HepG2 (cell line): Measurements from ENCODE around the gene DDX20. TPM values are rescaled to one million over a fixed set of nuclear protein-coding genes. Genes with fewer than 3 reads are reported as not detected.

Experiments
- AGO2 ChIP-seq: fragments of 200-400 bp; formaldehyde crosslinking; optimal IDR thresholded peaks from 2 replicates; pipeline ENCODE3; 2017; ENCODE audit warnings: mild to moderate bottlenecking, low read depth, low read length, moderate library complexity
- CAMTA2 ChIP-seq: sonication (generic); formaldehyde crosslinking; IDR thresholded peaks from 2 replicates; pipeline ENCODE4 v1.4.0; 2020; ENCODE audit warnings: mild to moderate bottlenecking, missing genetic modification reagents, borderline replicate concordance
- GABPA ChIP-seq, 2 experiments: IDR thresholded peaks; 2 replicates each; pipeline ENCODE4 v1.6.1; 2011 to 2016; ENCODE audit warnings: low read depth in 2 of 2, low read length in 1 of 2, missing biosample characterization in 1 of 2, missing genetic modification characterization in 1 of 2
- GMEB1 ChIP-seq: sonication (generic); formaldehyde crosslinking; IDR thresholded peaks from 2 replicates; pipeline ENCODE4 v1.5.1; 2020; ENCODE audit warnings: missing genetic modification reagents, mild to moderate bottlenecking, borderline replicate concordance
- LBX2 ChIP-seq: sonication (generic); formaldehyde crosslinking; IDR thresholded peaks from 2 replicates; pipeline ENCODE4 v1.5.0; 2020; ENCODE audit warnings: missing genetic modification reagents, mild to moderate bottlenecking, borderline replicate concordance
- MBNL3 ChIP-seq: fragments of 250-450 bp; sonication (Bioruptor Pico); conservative IDR thresholded peaks from 2 replicates; pipeline ENCODE4 v1.8.0; 2022; ENCODE audit warnings: mild to moderate bottlenecking, inconsistent platforms
- MED8 ChIP-seq: sonication (generic); formaldehyde crosslinking; IDR thresholded peaks from 2 replicates; pipeline ENCODE4 v1.8.1; 2023; ENCODE audit warnings: mild to moderate bottlenecking, missing genetic modification reagents; ENCODE audit not compliant: insufficient replicate concordance
- PAX8 ChIP-seq: sonication (generic); formaldehyde crosslinking; IDR thresholded peaks from 2 replicates; pipeline ENCODE4 v1.8.0; 2022; ENCODE audit warnings: mild to moderate bottlenecking, missing genetic modification reagents, borderline replicate concordance
- SOX5 ChIP-seq: IDR thresholded peaks from 2 replicates; pipeline ENCODE4 v1.6.1; 2016; ENCODE audit warnings: borderline replicate concordance
- TOPORS ChIP-seq: sonication (generic); formaldehyde crosslinking; IDR thresholded peaks from 2 replicates; pipeline ENCODE4 v1.8.0; 2023; ENCODE audit warnings: mild to moderate bottlenecking, missing genetic modification reagents
- ZNF10 ChIP-seq: sonication (generic); formaldehyde crosslinking; IDR thresholded peaks from 2 replicates; pipeline ENCODE4 v1.4.0; 2020; ENCODE audit warnings: mild to moderate bottlenecking, low read depth, missing genetic modification reagents, borderline replicate concordance
- ZNF280B ChIP-seq: sonication (generic); formaldehyde crosslinking; IDR thresholded peaks from 2 replicates; pipeline ENCODE4 v1.5.0; 2020; ENCODE audit warnings: missing genetic modification reagents, mild to moderate bottlenecking, borderline replicate concordance
- ZNF430 ChIP-seq: sonication (generic); formaldehyde crosslinking; IDR thresholded peaks from 2 replicates; pipeline ENCODE4 v1.9.0; 2021; ENCODE audit warnings: mild to moderate bottlenecking, missing genetic modification reagents
- ZNF512B ChIP-seq: sonication (generic); formaldehyde crosslinking; IDR thresholded peaks from 2 replicates; pipeline ENCODE4 v1.5.1; 2020; ENCODE audit warnings: missing genetic modification reagents, mild to moderate bottlenecking, borderline replicate concordance
- ZNF788 ChIP-seq: sonication (generic); formaldehyde crosslinking; IDR thresholded peaks from 2 replicates; pipeline ENCODE4 v1.5.0; 2020; ENCODE audit warnings: mild to moderate bottlenecking, missing genetic modification reagents, borderline replicate concordance
- polyA plus RNA-seq, 8 experiments: library from polyadenylated mRNA; depleted of rRNA in 3 of 8; stranded (reverse) in 7 of 8; unstranded in 1 of 8; fragments of >200 nt; fragmentation: Illumina TruSeq in 4 of 8; extraction: Trizol in 4 of 8; gene quantifications; 2 replicates each; pipeline versions ENCODE4 v1.2.1 to v1.2.3, GENCODE V29; 2011 to 2016; ENCODE audit warnings: low read depth in 4 of 8, missing spikeins in 1 of 8, mixed read lengths in 1 of 8; ENCODE audit not compliant: insufficient read depth in 1 of 8
- total RNA-seq, 5 experiments: library from RNA; depleted of rRNA; stranded (reverse); fragments of >200 nt; fragmentation: Illumina TruSeq; extraction: Trizol; gene quantifications; 2 replicates each; pipeline ENCODE4 v1.2.3, GENCODE V29; 2016; ENCODE audit warnings: low read depth in 1 of 5
- TF ChIP-seq, protein P1 (sequence below): sonication (generic); formaldehyde crosslinking; IDR thresholded peaks from 2 replicates; pipeline ENCODE4 v1.4.0; 2020; ENCODE audit warnings: missing genetic modification reagents, low read depth, mild to moderate bottlenecking, borderline replicate concordance
- TF ChIP-seq, protein P2 (sequence below): sonication (generic); formaldehyde crosslinking; IDR thresholded peaks from 2 replicates; pipeline ENCODE4 v1.4.0; 2020; ENCODE audit warnings: mild to moderate bottlenecking, missing genetic modification reagents

DDX20 gene
- total and polyA plus RNA-seq, 2 of the 13 experiments (the other 11 are each of a cell fraction or from before 2014, with no cell fraction given), result 4.0 to 14.3 TPM

DNA sequence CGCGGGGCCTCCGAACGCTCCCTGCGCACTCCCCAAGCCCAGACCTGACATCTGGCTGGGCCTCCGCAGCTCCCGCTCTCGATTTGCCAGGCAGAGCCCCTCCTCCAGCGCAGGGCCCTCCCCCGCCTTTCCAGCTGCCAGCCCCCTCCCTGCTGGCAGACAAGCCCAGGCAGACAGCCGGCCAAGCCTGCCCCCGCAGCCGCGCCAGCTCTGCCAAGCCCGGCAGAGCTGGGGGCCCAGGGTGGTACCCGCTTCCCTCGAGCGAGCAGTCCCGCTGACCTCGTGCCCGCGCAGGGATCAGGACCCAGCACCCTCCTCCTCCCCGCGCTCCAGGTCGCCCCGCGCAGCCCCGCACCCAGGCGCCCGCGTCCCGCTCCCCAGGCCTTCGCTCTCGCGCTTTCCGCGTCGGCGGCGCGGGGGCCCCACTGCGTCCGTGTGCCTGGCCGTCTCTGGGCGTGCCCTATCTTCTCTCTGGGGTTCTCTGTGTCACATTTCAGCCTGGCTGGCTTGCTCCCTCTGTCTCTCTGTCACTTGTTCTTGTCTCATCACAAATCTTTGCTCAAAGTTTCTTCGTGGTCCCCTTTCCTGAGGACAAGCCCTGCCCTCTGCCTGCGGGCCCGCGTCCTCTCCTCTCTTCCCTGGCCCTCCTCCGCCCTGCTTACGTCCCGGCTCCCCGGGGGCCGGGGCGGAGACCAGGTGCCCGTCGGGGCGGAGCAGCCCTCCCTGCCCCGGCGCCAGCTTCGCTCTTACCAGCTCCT is 17.1 kb upstream of the DDX20 start (continued):
- TF ChIP-seq ZNF512B (CRISPR knock-in tag) (no peak), GMEB1 (0 out of 2 replicates have a peak, but pooled peaks have one; percentile 10), ZNF10 (CRISPR knock-in tag) (no peak), AGO2 (peak; percentile 83), LBX2 (peak; percentile 23; the same call in 1 of the 2 replicates), TOPORS (CRISPR knock-in tag) (0 out of 2 replicates have a peak, but pooled peaks have one; percentile 26), ZNF430 (CRISPR knock-in tag) (0 out of 2 replicates have a peak, but pooled peaks have one; percentile 6), SOX5 (CRISPR knock-in tag) (no peak), ZNF280B (no peak), PAX8 (no peak), CAMTA2 (CRISPR knock-in tag) (0 out of 2 replicates have a peak, but pooled peaks have one; percentile 28), ZNF788 (CRISPR knock-in tag) (peak; percentile 53; the same call in 1 of the 2 replicates), MED8 (CRISPR knock-in tag) (no peak), GABPA (IDR thresholded peaks at IDR 0.05; ENCODE audit: low read depth, low read length) (no peak), GABPA (CRISPR knock-in tag; IDR thresholded peaks at IDR 0.05; ENCODE audit: low read depth) (no peak), MBNL3 (no peak)
- TF ChIP-seq, protein P1, sequence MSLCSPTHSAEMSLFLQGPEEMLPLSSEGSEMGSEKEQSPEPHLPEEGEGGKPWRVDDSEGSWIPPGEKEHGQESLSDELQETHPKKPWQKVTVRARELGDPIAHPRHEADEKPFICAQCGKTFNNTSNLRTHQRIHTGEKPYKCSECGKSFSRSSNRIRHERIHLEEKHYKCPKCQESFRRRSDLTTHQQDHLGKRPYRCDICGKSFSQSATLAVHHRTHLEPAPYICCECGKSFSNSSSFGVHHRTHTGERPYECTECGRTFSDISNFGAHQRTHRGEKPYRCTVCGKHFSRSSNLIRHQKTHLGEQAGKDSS, result 0 out of 2 replicates have a peak, but pooled peaks have one; percentile 10
- TF ChIP-seq, protein P2, sequence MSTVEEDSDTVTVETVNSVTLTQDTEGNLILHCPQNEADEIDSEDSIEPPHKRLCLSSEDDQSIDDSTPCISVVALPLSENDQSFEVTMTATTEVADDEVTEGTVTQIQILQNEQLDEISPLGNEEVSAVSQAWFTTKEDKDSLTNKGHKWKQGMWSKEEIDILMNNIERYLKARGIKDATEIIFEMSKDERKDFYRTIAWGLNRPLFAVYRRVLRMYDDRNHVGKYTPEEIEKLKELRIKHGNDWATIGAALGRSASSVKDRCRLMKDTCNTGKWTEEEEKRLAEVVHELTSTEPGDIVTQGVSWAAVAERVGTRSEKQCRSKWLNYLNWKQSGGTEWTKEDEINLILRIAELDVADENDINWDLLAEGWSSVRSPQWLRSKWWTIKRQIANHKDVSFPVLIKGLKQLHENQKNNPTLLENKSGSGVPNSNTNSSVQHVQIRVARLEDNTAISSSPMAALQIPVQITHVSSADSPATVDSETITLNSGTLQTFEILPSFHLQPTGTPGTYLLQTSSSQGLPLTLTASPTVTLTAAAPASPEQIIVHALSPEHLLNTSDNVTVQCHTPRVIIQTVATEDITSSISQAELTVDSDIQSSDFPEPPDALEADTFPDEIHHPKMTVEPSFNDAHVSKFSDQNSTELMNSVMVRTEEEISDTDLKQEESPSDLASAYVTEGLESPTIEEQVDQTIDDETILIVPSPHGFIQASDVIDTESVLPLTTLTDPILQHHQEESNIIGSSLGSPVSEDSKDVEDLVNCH (CRISPR knock-in tag), result no peak
